GM13976 (cell line): ENCODE results near the gene ADCY7.

Source experiments
- DNase-seq: peaks from one replicate; pipeline ENCODE4 v3.0.0; 2012; ENCODE audit warnings: low spot score
- CTCF ChIP-seq: IDR thresholded peaks from 2 replicates; pipeline ENCODE4 v1.5.1; 2012; ENCODE audit warnings: borderline replicate concordance, mild to moderate bottlenecking; ENCODE audit not compliant: insufficient read depth; ENCODE audit errors: extremely low read depth, missing control alignments, control extremely low read depth
- in situ Hi-C: fragments of 300-500 bp; cut with MboI; formaldehyde crosslinking; loops from one replicate; pipeline ENCODE4 v1.12.0; 2022; ENCODE audit warnings: low sequenced_read_pairs, mixed read lengths, inconsistent platforms; ENCODE audit not compliant: unreplicated experiment

The ADCY7 gene

GRCh38 chr16:50267151-50267631 lies 840 bp downstream of the ADCY7 start:
- no peak for DNase-seq
- in situ Hi-C loops: no loop called here
- no peak for TF ChIP-seq CTCF

GRCh38 chr16:50267651-50268050 lies 1.3 kb downstream of the ADCY7 start:
- no peak for TF ChIP-seq CTCF
- in situ Hi-C loops: no loop called here
- no peak for DNase-seq

- no peak for TF ChIP-seq CTCF
- no peak for DNase-seq
- in situ Hi-C loops: no loop called here
Measured at GRCh38 chr16:50268352-50268751, 2.0 kb downstream of the ADCY7 start.

GRCh38 chr16:50269061-50269705 lies 2.8 kb downstream of the ADCY7 start:
- no peak for TF ChIP-seq CTCF
- DNase-seq: no peak
- in situ Hi-C loops: no loop called here

DNA sequence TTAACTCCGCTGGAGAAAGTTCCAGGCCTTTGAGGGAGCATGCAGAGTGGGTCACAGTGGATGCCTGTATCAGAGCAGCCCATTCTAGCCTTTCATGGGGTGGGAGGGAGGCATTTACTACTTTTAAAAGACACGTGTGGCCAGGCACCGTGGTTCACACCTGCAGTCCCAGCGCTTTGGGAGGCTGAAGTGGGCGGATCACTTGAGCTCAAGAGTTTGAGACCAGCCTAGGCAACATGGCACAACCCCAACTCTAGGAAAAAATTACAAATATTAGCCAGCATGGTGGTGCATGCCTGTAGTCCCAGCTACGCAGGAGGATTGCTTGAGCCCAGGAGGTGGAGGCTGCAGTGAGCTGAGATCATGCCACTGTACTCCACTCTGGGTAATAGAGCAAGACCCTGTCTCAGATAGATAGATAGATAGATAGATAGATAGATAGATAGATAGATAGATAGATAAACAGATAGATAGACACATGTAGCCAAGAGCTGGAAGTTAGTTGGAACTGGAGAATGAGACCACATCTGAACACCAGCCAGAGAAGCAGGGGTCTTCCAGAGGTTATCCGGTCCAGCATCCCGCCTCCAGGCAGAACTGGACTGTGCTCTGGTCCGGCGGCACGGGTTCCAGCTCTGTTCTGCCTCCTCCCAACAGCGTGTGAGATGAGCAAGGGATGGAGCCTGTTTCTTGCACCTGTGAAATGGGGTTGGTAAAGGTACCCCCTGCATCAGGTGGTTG lies 3.6 kb downstream of the ADCY7 start:
- no peak for DNase-seq
- TF ChIP-seq CTCF: no peak
- in situ Hi-C loops: no loop called here

DNA sequence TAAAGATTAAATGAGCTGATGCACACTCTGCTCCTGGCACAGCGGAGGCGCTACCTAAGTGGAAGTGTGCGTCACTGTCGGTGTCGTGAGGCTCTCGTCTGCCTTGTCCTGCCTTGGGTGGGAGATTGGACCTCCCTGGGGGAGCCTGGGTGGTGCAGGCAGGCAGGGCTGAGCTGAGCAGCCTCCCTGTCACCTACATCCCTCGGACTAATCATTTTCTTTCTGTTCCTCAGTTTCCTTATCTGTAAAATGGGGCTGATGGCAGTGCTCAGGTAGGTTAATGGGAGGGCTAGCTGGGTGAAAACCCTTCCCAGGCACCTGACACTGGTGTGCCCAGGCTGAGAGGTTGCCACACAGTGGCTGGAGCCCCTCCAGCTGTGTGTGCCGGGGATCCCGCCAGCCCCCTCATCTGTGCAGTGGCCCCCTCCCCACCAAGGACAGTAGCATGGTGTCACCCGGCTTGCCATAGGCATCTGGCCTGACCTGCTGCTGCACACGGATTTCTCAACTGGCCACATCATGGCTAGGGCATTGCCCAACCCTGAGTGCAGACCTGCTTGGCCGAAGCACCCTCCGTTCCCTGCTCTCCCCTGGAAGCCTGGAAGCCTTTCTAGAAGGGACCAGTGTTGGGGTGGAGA lies 4.3 kb downstream of the ADCY7 start:
- no peak for TF ChIP-seq CTCF
- in situ Hi-C loops: no loop called here
- DNase-seq: no peak
